ENCODE results near the gene IMPG2.

GRCh38 chr3:101268141-101268540 lies 52.2 kb downstream of the IMPG2 start:
- TF ChIP-seq EZH2 (IDR thresholded peaks at IDR 0.05; ENCODE audit: borderline replicate concordance, low read depth, low read length, severe bottlenecking) (no peak), CTCF (IDR thresholded peaks at IDR 0.05; ENCODE audit: borderline replicate concordance, extremely low read depth, low read length, poor library complexity, severe bottlenecking) (no peak)

Data from DND-41 (cell line).